ENCODE data around the gene SPATA2.
"Not testable (repeated sequence)": the region's sequence is repeated elsewhere in the genome, so short reads cannot be mapped to it uniquely, and the experiment has no call there.

Gene SPATA2, protein sequence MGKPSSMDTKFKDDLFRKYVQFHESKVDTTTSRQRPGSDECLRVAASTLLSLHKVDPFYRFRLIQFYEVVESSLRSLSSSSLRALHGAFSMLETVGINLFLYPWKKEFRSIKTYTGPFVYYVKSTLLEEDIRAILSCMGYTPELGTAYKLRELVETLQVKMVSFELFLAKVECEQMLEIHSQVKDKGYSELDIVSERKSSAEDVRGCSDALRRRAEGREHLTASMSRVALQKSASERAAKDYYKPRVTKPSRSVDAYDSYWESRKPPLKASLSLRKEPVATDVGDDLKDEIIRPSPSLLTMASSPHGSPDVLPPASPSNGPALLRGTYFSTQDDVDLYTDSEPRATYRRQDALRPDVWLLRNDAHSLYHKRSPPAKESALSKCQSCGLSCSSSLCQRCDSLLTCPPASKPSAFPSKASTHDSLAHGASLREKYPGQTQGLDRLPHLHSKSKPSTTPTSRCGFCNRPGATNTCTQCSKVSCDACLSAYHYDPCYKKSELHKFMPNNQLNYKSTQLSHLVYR

DNA sequence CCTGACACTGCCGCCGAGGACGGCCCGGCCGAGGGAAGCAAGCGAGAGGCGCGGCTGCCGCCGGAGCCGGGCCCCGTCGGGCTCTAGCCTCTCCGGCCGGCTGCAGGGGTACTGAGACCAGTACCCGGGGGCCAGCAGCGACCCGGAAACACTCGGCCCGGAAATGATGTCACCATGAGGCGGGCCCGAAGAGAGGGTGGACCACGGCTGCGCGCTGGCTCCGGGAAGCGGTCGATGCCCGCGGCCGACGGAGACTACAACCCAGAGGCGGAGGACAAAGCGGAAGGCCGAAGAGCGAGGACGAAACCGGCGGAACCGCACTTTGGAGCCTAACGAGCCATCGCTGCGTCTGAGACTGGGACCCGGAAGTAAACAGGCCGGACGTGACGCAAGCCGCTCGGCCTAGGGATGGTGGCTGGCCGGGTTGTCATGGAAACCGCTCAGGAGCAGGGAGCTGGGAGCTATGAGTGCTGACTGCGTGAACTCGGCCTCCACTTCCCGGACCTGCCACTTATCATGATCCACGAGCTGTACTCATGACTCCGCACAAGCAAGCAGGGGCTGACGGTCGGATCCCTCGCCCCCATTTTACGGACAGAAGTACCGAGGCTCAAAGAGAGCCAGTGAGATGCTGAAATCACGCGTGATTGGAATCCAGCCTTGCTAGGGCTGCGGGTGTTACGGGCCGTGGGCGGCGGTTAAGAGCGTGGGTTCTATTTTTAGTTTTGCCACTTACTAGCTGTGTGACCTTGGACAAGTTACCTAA lies at the start of gene SPATA2:
Gene SPATA2 (minus strand): TSS at position 150 of the 766 bp plus-strand sequence. CDS start 7,039 bp downstream, outside the sequence.
- peak; percentile 91 to 95 for DNase-seq

DNA sequence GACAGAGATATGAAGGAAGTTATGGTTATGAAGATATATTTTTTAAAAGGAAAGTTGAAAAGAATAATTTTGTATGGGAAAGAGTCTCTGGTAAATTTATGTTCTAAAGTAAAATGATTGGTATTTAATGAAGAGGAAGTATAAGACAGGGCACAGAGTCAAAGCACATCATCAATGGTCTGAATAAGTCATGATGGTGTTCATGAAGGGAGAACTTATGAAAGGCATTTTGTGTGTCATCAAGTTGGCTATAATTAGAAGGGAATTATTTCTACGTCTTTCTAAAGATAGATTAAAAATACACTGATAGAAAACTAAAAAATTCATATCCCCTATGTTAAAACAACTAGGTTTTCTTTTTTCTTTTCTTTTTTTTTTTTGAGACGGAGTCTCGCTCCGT lies 46.1 kb upstream of the SPATA2 start:
- DNase-seq, result no peak

DNA sequence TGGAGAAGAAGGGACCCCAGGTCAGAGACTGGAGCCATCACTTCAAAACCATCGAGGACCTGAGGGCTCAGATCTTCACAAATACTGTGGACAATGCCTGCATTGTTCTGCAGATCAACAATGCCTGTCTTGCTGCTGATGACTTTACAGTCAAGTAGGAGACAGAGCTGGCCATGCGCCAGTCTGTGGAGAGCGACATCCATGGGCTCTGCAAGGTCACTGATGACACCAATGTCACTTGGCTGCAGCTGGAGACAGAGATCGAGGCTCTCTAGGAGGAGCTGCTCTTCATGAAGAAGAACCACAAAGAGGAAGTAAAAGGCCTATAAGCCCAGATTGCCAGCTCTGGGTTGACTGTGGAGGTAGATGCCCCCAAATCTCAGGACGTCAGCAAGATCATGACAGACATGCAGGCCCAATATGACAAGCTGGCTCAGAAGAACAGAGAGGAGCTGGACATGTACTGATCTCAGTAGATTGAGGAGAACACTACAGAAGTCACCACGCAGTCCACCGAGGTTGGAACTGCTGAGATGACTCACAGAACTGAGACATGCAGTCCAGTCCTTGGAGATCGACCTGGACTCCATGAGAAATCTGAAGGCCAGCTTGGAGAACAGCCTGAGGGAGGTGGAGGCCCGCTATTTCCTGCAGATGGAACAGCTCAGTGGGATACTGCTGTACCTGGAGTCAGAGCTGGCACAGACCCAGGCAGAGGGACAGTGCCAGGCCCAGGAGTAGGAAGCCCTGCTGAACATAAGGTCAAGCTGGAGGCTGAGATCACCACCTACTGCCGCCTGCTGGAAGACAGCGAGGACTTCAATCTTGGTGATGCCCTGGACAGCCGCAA lies 42.0 kb upstream of the SPATA2 start:
- peak in 1 of 2 experiments; percentile 8 for DNase-seq

DNA sequence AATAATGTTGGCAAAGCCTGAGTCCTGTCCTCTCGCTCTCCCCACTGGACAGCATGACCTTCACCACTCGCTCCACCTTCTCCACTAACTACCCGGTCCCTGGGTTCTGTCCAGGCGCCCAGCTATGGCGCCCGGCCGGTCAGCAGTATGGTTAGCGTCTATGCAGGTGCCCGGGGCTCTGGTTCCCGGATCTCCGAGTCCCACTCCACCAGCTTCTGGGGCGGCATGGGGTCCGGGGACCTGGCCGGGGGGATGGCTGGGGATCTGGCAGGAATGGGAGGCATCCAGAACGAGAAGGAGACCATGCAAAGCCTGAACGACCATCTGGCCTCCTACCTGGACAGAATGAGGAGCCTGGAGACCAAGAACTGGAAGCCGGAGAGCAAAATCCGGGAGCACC lies 41.4 kb upstream of the SPATA2 start:
- no peak for DNase-seq

DNA sequence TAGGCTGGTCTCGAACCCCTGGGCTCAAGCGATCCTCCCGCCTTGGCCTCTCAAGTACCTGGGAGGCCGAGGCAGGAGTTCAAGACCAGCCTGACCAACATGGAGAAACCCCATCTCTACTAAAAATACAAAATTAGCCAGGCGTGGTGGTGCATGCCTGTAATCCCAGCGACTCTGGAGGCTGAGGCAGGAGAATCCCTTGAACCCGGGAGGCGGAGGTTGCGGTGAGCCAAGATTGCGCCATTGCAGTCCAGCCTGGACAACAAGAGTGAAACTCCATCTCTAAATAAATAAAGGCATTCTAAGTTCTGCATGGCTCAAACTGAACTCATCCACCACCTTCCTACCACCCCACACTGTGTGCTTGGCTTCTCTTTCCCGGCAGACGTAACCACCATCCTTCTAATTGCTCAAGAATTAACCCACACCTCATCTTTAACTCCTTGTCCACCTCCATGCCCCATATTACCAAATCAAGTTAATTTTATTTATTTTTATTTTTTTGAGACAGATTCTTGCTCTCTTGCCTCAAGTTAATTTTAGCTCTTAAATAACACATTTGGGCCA lies 40.6 kb upstream of the SPATA2 start:
- DNase-seq, result not testable (repeated sequence)

DNA sequence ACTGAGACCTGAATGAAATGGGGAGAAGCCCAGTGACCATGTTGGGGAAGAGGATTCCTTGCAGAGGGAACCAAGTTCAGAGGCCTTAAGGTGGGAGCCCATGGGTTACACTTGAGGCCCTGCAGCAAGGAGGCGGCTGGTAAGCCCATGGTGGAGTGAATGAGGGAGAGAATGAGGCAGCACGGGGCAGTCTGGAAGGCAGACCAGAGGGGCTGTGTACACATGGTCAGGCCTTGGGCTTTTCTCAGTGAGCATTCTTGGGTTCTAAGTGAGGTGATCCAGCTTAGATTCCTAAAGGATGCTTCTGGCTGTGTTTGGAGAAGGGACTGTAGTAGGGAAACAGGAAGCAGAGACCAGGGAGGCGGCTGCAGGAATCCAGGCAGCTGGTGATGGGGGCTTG lies 39.8 kb upstream of the SPATA2 start:
- DNase-seq, result no peak

DNA sequence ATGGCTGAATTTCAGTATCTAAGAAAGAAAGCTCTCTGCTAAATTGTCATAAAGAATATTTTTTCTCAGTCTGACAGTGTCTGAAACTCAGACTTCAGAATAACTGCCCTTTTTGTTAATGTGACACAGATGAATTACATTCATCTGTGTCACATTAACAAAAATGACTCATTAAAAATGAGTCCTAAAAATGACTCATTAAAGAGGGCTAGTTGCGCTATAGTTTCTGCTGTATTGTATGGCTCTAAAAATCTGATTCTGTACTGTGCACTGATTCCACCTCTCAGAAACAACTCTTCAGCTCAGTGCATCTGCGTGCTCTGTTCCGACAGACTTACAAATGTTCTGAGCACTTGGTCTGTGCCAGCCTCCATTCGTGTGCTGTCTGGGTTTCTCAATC lies 35.8 kb upstream of the SPATA2 start:
- no peak for DNase-seq

DNA sequence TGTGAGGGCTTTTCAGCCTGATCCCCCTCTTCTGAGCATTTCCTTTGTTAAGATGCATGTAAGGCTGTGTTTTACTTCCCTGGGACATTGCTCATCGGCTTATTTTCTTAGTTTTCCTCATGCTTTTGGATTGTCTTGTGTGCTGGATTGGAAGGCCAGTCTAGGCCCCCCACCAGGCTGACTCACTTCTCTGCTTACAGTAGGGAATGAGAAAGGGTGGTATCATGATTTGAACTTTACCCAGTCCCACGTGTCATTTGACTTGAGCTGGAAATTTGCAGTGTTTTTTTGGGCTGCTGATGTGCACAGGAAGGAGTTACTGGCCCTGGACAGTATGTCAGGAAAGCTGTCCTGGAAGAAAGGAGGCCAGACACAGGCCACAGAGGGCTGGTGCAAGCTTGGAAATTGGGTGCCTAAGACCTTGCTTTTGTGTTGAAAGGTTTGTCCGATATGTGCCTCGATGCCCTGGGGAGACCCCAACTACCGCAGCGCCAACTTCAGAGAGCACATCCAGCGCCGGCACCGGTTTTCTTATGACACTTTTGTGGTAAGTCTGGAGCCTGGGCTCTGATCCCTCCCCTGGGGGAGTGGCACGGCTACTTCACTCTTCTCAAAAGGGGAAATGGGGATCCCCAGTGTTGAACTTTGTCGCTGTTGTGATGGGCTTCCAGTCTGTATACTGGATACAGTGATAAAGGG lies 33.6 kb upstream of the SPATA2 start:
- DNase-seq, result no peak

DNA sequence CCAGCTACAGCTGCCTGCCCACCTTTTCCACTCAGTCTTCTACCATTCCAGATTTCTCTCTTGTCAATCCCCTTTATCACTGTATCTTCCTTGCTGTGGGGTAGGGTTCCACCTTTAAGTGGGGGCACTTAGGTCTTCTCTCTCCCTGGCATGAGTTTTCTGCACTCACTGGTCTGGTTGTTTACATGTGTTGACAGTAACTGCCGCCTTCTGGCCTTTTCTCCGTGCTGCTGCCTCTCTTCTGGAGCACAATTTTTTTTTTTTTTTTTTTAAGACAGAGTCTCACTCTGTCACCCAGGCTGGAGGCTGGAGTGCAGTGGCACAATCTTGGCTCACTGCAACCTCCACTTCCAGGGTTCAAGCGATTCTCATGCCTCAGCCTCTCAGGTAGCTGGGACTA lies 32.8 kb upstream of the SPATA2 start:
- no peak for DNase-seq

DNA sequence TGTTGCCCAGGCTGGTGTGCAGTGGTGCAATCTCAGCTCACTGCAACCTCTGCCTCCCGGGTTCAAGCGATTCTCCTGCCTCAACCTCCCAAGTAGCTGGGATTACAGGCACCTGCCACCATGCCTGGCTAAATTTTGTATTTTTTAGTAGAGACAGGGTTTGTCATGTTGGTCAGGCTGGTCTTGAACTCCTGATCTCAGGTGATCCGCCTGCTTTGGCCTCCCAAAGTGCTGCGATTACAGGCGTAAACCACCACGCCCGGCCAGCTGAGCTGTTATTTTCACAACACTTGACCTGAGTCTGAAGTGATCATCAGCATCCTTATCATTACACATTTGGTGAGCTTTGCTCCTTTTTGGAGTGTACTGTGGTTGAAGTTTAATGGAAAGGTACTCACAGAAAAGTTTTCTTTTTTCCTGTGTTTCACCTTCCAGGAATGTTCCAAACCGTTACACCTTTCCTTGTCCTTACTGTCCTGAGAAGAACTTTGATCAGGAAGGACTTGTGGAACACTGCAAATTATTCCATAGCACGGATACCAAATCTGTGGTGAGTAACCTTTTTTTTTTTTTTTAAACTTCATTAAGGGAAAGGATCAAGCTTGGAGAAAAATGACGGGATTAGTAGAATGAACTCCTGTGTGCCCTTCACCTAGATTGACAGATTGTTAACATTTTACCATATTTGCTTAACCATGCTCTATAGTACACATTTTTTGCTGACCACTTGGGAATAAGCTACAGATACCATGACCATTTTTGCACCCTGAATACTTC lies 30.6 kb upstream of the SPATA2 start:
- DNase-seq, result no peak

DNA sequence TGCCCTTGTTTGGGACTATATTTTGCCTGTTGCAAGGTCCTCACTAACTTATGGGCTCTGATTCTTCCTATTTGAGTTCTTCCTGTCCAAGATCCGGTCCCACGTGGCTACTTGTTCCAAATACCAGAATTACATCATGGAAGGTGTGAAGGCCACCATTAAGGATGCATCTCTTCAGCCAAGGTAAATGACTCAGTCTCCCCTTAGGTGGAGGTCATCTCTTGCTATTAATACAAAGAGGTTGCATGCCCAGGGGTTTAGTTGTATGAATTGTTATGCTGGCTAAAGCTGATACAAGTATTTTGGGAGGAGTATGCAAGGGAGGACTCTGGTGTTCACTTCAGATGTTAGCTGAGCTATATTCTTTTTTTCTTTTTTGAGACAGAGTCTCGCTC lies 30.0 kb upstream of the SPATA2 start:
- no peak for DNase-seq

DNA sequence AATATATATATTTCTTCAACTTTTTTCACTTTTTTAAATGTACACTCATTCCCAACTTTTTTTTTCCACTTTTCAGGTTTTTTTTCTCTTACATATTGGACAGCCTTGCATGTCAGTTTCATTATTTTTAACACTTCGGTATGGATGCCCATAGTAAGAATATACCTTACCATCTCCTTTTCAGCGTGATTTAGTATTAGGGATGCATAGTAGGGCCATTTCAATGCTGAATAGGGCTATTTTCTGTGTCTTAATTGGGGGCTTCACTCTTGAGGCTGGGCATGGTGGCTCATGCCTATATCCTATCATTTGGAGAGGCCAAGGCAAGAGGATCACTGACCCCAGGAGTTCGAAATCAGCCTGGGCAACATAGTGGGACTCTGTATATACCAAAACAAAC lies 27.6 kb upstream of the SPATA2 start:
- no peak for DNase-seq

DNA sequence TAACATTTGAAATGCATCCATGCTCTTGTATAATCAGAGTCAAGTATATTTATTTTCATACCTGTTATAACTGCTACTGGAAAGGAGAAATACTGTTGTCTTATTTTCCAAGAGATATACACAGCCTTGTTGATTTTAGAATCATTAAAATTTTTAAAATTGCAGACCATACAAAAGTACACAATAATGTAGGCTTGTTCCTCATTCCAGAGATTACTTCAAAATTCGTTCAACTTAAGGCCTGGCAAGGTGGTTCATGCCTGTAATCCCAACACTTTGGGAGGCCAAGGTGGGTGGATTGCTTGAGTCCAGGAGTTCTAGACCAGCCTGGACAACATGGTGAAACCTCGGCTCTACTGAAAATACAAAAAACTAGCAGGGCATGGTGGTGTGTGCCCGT lies 27.0 kb upstream of the SPATA2 start:
- DNase-seq, result no peak

DNA sequence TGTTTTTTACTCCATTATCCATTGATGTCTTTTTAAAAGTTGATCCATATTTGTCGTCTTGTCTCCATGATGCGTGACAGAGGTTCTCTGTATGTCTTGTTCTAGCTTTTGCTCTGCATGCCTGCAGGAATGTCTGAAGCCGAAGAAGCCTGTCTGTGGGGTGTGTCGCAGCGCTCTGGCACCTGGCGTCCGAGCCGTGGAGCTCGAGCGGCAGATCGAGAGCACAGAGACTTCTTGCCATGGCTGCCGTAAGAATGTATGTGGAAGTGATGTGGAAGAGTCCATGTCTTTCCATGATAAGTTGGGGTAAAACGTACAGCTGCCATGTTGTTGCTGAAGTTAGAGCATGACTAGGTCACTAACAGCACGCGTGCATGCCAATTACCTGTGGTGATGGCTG lies 26.1 kb upstream of the SPATA2 start:
- no peak for DNase-seq

DNA sequence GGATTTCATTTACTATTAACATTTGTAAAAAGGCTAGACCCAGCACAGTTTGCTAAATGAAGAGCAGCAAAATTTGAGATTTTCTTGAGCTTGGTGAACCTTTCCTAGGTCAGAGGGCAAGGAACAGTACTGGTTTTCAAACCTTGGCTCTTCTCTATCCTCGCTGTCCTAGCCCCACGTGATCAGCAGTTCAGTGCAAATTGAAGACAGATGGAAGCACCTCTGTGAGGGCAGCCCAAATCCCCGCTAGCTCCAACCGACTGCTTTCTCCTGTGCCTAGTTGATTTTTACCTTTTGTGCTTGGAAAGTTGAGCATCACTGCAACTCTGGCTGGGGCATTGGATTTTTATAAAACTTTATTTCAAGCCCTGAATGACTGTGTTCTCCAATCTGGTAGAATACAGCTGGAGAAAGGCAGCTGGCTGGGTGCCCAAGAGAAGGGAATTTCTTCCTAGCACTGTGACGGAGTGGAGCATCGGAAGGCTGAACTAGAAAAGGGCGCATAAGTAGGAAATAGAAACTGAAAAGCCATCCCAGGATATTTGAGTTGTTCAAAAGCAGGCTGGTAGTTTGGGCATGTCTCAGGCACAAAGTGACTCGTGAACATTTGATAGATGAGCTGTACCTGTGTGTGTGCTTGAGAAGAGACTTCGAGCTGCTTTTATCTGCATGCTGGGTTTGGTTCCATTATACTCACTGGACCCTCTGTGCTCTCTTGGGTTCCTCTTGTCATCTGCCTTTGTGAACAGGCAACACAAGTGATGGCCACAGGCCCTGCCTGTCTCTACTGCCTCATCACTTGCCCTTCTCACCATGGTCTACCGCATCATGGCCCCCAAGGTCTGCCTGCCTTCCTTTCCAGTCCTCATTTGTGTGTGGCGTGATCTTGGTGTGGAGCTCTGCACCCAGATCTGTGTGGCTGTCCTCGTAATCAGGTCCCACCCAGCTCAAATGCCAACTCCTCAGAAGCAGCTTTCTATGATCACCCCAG lies 23.1 kb upstream of the SPATA2 start:
- DNase-seq, result no peak

DNA sequence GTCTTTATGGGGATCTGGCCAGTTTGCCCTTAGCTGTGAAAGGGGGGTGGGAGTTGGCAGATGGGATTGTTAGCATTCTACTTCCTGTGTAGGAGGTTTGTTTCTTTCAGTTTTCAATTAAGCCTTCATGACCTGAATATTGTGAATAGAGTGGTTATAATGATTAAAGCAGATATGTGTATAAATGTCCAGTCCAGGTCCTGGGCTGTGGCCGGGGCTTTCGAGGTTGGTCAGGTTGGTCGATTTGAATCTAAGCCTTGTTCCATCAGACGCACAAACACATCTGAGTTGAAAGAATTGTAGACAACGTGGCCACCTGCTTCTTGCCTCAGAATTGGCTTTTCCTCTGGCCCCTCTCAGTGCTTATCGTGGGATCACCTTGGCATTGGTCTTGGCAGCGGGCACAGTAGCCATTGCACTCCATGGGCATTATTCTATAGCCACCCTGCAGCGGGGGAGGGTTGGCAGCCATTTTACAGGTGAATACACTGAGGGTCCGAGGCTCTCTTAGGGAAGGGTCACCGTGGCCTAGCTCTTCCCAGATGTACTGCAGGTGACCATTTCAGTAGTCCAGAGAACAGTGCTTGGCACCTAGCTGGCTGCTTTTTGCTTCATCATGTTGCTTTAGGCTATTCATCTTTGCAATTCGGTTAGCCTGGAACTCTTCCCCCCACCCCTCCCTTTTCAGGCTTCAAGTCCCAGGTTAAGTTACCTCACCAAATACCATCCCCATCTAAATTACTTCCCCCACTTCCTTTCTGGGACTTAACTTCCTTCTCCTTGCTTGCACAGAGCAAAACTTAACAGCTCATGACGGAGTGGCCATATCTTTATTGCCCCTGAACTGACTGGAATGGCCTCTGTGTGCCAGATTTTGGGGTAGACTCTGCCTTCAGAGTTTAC lies 21.9 kb upstream of the SPATA2 start:
- no peak for DNase-seq

DNA sequence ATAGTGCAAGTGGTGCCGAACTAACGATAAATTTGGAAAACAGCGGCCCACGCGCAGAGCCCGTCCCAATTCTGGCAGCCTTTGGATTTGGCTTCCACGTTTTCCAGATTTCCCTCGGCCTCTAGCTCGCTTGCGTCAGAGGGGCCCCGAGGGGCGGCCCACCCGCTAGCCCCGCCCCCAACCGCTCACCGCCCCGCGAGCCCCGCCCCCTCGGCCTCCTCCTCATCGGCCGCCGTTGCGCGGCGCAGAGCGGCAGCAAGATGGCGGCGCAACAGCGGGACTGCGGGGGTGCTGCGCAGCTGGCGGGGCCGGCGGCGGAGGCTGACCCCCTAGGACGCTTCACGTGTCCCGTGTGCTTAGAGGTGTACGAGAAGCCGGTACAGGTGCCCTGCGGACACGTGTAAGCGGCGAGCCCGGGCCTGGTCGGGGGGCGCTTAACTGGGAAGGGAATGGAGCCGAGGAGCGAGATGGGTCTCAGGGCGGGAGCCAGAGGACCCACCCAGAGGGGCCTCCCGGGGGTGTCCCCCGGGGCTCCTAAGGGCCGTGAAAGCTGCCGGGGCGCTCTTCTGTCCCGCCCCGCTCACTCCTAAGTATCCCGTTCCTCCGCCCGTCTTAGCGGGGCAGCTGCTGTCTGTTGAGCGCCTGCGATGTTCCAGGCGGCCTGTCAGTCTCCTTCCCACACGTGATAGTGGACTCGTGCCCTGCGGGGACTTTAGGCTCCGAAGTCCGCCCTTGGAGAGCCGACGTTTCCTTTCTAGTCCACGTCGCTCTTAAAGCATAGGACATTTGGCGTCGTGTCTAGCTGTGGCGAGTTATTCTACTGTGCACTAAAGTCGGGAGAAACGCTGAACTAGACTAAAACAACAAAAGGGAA lies 21.1 kb upstream of the SPATA2 start, which contains the start of gene RNF114:
Gene RNF114 (plus strand): TSS at position 245 of the 874 bp plus-strand sequence. CDS start 16 bp downstream, at position 261.
- DNase-seq, result peak; percentile 85 to 87

DNA sequence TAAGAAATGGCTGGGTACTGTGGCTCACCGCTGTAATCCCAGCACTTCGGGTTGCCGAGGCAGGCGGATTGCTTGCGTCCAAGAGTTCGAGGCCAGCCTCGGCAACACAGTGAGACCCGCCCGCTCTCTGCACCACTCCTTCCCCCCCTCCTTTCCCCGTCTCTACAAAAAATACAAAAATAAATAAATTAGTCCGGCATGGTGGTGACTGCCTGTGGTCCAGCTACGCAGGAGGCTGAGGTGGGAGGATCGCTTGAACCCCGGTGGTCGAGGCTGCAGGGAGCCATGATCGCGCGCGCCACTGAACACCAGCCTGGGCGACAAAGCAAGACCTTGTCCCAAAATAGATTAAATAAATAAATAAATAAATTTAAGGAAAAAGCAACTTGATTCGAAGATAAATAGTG lies 20.4 kb upstream of the SPATA2 start:
- DNase-seq, result no peak

Measured in SHP77 (cell line).